GM18502 (cell line): ENCODE data around the gene PPM1B.
"Not testable (repeated sequence)": the region's sequence is repeated elsewhere in the genome, so short reads cannot be mapped to it uniquely, and the experiment has no call there.

Experiments
- ATAC-seq: cut with Tn5 transposase; IDR thresholded peaks from one replicate; pipeline ENCODE4 v1.9.1; 2021; ENCODE audit warnings: mild to moderate bottlenecking; ENCODE audit not compliant: unreplicated experiment, poor library complexity

Gene PPM1B

DNA sequence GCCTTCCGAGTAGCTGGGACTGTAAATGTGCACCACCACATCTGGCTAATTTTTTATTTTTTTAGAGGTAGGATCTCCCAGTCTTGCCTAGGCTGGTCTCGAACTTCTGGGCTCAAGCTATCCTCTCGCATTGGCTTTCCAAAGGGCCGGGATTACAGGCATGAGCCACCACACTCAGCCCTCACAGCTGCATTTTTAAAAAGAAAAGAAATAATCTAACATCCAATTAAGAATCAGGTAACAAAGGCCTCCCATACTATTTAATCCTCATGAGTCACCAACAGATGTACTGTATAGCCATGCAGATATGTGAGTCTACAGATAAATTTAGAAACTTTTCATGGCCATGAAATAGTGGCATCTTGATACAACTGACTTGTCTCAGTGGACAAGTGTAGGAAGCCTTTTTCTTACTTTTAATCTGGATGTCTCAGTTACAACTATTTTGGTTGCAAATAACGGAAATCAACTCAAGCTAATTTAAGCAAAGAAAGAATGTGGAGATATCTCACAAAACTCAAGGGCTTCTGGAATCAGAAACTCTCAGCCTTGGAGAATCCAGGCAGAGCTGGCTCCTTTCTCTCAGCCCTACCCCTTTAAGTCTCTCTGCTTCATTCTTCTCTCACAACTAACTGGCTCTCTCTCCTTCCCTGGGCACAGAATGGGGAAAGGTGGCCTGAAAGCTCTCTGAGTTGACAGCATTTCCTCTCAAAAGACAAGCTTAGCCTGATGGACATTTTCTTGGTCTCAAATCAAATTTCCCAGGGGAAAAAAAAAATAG, 12.8 kb upstream of the PPM1B start:
- no peak for ATAC-seq

DNA sequence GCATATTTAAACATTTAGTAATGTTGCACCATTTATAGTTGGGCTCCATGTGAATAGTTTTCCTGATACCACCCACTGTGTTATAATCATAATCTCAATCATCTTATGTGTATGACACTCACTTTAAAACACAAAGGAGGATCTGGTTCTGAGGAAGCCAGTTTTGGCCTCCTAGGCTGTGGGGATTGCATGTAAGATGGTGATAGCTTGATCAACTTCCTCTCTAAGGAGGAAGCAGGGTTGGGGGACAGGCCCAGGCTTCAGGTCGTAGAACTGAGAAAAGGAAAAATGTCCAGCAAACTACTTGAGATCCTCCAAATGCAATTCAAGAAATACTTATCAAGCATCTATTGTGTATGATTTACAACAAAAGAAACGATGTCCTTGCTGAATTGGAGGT, 4.9 kb upstream of the PPM1B start:
- ATAC-seq = no peak

DNA sequence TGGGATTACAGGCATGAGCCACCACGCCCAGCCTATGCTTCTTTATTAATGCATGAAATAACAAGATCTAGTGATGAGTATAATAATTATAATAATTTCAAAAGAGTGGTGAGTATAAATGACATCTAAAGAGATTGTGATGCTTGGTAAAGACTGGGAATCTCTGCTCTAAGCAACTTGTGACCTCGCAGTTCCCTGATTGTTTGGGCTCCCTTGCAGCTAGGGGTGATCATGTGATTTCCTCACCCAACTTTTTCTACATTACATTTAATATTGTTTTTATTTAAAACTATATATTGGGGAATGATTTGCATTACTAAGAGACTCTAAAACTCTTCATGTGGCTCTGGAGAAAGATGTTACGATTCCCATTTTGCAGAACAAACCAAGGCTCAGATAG, 4.1 kb upstream of the PPM1B start:
- no peak for ATAC-seq

DNA sequence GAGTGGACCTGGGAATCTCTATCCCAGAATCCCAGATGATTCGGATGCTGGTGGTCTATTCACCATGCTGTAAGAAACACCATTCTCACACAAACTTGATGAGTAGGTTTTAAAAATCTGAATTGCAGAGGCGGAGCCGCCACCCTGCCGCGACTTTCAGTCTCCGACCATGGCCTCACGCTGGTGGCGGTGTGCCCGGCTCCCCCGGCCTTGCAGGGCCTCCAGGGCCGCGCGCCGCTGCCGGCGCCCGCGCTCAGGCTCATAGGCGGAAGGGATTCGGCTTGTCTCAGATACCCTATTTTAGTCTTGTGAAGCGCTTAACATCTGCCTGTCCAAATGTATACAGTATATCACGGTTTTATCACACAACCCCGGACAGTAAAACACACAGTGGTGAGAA, 2.6 kb upstream of the PPM1B start:
- ATAC-seq = no peak

DNA sequence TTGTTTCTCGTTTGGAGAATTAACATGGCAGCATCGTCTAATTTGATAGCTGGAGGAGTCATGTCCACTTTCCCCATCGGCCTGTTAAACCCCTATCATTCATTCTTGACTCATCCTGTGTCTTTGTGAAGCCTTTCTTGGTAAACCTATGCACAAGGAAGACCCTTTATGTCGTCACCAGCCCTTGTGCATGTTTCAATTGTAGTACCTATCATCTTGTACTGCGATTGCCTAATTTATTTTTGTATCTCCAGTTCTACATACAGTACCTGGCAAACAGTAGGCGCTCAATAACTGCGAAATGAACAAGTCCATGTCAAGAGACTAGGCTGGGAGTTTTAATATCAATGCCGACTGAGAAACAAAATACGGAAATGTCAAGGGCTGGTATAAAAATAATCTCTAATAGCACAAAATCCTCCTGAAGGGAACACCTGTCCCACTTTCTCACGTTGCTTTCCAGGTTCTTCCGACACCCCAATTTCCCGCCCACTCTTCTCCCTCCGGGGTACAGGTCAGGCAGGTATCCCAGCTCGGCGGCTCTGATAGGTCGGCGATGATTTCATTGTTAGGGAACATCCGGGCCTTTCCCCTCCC, 1.3 kb upstream of the PPM1B start:
- ATAC-seq = no peak

DNA sequence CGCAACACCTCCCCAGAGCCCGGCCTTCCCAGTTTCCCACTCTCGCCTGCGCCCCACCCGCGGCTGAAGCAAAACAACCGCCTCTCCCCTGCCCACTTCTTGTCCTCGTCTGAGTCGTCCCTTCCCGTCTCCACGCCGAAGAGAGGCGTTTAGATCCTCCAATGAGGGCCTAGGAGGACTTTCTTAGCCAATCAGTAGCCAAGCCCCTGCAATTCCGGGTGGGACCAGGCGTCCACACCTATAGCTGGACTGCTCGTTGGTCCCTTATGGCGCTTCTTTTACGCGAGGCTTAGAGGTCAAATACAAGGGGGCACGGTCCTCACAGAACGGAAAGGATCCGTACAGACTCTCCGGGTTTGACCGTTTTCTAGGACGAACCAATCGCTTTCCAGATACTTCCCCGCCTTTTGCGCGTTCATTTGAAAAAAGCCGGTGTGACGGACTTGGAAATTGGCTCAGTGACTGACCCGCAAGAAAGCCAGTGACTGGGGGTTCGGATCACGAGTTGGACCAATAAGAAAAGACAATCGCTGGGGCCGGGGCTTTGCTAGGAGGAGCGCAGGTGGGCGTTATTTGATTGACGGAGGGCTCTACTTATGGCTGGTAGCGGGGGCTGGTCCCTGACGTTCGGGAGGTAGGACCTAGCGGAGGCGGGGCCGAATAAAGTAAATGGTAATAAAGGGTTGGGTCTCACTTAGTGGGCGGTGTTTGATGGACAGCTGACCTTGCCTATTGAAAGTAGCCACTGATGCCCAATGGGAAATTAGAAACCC, 581 bp upstream of the PPM1B start:
- ATAC-seq = peak; percentile 86

DNA sequence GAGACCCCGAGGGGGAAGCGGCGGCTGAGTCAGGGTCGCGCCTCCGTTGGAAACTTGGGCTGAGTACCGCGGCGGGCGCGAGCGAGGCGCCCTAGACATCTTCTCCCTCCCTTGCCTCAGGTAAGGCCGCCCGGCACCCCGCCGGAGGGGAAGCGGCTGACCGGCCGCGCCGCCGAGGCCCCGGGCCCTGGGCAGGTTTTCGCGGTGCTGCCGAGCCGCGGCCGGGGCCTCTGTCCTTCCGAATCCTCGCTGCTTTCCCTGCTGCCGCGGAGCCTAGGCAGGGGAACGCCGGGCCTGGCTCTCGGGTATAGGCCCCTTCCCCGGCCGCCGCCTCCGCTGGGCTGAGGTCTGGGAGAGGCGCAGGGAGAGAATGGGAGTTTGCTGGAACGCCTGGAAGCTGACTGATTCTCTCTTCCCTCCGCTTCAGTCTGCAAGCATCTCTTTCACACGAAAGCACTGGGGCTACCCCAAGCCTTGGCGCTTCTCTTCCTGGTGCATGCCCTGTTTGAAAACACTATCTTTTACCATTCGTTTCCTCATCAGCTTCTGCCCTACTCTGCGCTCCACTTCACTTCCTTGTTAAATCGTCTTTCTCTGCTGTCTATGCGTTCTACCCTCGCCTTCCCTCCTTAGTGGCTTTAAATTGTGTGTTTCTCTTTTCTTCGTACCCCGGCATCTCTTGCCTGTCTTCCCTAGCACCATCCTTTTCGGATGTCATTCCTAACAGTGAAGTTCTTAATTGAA, 652 bp downstream of the PPM1B start:
- peak; percentile 15 for ATAC-seq

DNA sequence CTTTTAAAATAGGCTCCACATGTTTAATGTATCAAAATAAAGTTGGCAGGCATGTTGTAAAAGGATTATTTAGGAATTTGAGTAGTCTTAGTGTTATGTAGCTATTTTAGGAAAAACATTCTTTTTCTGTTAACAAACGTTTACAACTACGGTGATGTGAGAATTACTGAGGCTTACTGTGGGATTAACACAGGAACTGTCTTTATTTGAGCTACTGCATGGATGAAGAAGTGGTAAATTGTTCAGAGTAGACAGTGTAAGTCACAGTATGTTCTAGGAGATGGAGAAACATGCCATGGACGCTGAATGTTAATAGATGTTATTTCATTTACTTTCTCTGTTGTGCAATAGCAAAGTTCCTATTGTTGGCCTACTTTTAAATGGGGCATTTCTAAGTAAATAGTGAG, 1.6 kb downstream of the PPM1B start:
- no peak for ATAC-seq

DNA sequence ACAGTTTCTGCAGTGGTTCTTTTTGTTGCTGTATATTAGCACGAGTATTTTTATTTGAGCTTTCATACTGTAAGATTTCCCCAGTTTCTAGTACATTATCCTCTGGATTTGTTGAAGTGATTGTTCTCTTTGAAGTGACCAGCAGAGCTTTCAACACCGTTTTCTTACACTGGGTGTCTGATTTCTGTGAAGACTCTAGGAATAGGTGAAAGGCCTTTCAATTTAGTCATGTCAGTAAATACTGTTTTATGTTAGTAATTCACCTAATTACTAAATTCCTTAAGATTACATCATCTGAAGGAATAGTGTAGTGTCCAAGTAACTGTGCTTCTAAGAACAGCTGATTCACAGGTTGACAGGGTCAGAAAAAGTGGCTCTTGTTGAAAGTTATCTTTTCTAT, 2.3 kb downstream of the PPM1B start:
- no peak for ATAC-seq

DNA sequence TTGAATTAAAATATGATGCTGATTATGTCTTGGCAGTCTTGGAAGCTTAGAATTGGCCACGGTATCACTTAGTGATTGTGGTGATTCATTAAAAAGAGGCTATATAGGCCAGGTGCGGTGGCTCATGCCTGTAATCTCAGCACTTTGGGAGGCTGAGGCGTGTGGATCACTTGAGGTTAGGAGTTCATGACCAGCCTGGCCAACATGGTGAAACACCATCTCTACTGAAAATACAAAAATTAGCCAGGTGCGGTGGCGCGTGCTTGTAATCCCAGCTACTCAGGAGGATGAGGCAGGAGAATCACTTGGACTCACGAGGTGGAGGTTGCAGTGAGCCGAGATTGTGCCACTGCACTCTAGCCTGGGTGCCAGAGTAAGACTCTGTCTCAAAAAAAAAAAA, 2.8 kb downstream of the PPM1B start:
- not testable (repeated sequence) for ATAC-seq

DNA sequence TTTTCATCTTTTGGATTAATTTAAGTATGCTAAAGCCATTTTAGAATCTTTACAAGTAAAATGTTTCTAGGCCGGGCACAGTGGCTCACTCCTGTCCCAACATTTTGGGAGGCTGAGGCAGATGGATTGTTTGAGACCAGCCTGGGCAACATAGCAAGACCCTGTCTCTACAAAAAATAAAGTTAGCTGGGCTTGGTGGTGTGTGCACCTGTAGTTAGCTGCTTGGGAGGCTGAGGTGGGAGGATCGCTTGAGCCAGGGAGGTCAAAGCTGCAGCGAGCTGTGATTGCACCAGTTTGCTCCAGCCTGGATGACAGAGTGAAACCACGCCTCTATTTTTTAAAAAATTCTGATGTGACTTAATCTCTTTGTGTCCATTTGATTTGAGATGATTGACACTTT, 3.9 kb downstream of the PPM1B start:
- ATAC-seq = no peak

DNA sequence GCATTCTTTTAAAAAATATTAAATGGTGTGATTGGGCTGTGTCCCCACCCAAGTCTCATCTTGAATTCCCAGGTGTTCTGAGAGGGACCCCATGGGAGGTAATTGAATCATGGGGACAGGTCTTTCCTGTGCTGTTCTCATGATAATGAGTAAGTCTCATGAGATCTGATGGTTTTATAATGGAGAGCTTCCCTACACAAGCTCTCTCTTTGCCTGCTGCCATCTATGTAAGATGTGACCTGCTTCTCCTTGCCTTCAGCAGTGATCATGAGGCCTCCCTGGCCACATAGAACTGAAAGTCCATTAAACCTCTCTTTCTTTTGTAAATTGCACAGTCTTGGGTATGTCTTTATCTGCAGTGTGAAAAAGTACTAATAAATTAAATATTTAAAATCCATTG, 10.3 kb downstream of the PPM1B start:
- ATAC-seq = no peak

DNA sequence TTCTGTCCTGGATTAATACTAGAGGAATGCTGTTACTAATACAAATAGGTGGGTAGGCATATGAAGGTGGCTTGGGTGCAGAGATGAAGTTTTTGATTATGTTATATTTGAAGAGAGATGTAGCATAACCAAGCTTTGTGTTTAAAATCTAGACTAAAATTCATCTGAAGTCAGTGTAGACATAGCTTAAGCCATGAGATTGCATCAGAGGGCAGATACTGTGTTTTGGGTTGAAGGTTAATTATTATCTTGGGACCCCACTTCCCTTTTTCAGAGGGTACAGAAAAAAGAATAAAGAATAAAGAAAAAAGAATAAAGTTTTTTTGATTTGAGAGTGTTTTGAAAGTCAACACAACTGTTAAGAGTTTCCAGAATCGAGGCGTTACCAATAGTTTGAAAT, 13.0 kb downstream of the PPM1B start:
- ATAC-seq = no peak

DNA sequence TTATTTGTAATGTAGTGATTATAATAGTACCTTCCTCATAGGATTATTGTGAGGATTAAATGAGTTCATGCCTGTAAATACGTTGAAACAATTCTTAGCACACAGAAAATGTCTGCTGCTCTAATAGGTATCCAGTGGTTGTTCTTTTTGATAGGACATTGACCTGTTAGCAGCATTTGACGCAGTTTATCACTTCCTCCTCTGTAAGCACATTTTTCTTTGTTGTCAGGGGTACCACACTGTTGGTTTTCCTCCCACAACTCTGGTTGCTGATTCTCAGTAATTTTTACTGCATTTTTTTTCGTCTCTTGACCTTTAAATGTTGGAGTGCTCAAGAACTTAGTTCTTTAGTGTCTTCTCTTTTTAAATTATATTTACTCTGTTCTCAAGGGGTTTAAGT, 15.4 kb downstream of the PPM1B start:
- ATAC-seq = no peak

DNA sequence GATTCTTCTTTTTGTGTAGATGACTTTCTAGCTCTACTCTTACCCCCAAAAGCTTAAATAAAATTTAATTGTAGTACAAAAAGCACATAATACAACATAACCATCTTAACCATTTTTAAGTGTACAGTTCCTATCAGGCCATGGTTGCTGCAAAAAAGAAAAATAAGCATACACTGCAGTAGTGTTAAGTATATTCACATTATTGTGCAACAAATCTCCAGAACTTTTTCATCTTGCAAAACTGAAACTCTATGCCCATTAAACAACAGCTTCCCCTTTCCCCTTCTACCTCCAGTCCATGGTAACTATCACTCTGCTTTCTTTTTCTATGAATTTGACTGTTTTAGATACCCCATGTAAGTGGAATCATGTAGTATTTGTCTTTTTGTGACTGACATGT, 18.1 kb downstream of the PPM1B start:
- no peak for ATAC-seq

DNA sequence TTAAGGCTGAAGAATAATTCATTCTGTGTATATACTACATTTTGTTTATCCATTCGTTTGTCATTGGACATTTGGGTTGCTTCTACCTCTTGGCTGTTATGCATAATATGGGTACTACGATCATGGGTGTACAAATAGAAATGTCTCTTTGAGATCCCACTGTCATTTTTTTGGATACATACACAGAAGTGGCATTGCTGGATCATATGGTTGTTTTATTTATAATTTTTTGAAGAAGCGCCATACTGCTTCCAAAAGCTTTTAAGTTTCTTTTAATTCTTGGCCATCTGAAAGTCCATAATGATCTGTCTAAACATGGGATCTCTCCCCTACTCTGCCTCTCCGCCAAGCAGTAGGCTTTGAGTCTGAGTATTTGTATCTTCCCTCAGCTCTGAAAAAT, 18.6 kb downstream of the PPM1B start:
- ATAC-seq = no peak

DNA sequence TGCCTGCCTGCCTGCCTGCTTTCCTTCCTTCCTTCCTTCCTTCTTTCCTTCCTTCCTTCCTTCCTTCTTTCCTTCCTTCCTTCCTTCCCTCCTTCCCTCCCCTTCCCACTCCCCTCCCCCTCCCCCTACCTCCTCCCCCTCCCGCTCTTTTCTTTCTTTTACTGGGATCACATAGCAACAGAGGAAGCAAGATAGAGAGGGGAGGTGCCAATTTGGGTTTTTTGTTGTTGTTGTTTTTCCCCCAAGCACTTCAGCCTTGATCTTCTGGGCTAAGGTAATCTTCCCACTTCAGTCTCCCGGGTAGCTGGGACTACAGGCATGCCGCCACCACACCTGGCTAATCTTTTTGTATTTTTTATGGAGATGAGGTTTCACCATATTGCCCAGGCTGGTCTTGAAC, 20.0 kb downstream of the PPM1B start:
- ATAC-seq = no peak

DNA sequence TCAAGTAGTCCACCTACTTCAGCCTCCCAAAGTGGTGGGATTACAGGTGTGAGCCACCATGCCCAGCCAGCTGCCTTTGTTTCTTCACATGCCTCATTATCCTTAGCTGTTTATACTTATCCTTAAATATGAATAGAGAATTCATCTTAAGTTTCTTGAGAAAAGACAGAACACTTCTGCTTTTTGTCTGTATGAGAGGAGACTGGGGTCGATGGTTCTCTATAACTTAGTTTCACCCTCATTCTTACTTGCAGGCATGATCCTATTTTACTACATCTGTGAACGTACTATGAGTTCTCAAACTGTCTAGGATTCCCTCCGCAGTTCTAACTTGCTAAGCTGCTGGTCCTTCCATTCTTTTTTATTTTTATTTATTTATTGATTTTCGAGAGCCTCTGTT, 20.4 kb downstream of the PPM1B start:
- ATAC-seq = no peak

DNA sequence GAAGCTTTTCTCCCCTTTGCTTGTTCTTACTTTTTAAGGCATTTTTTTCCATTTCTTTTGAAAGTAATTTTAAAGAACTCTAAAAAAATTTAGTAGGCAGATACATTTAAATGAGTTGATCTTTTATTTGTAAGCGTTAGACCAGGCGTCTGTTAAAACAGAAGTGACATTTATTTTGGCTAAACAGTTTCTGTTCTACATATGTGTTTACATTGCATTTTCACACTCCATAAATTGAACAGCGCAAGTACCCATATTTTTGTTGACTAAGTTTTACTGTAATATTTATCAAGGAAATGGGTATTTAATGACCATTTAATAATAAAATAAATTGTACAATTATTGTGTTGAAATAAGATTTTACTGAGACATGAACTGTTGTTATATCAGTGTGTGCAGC, 21.9 kb downstream of the PPM1B start:
- no peak for ATAC-seq

DNA sequence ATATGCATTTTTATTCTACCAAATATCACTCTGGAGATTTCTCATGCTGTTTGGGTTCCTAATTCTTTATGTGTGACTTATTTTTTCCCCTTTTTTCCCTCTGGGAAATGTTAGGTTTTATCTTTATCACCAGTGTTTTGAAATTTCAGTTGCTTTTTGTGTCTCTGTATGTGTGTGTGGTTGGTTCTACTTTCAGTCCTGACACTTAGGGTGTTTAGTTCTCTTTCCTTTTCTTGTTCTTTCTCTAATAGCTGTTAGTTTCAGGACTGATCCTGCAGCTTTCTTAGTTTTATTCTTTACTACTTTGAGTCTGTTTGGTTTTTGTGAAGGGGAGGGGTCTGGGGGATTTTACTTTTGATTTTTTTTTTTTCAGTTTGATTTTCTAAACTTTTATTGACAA, 23.1 kb downstream of the PPM1B start:
- peak; percentile 83 for ATAC-seq

DNA sequence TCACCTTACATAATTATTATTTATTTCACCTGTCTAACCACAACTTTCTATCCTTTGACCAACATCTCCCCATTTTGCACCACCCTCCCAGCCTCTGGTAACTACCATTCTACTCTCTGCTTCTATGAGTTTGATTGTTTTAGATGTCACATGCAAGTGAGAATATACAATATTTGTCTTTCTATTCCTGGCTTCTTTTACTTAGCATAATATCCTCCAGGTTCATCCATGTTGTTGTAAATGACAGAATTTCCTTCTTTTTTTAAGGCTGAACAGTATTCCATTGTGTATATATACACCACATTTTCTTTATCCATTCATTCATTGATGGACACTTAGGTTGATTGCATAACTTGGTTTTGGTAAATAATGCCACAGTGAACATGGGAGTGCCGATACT, 24.0 kb downstream of the PPM1B start:
- ATAC-seq = no peak
